ENCODE data around the gene NDNF.

DNA sequence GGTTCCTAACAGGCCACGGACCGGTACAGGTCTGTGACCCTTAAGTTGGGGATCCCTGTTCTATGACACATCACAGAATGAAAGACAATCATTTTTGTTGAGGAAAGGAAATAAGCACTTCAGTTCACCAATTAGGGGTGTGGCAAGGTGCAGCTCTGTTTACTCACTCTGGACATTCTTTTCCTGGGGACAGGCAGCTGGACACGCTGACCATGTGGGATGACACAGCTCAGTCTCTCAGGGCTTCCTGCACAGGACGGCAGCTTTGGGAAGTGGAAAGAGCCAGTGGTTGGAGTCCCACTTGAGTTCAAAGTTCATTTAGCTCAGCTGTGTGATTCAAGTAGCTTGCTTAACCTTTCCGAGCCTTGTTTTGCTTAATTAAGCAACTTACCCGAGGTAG lies 55.7 kb downstream of the NDNF start:
- TF ChIP-seq REST (IDR thresholded peaks at IDR 0.05; ENCODE audit: low read depth) = no peak
- no peak for TF ChIP-seq NFIC (IDR thresholded peaks at IDR 0.05)
